ENCODE measurements around the gene NDUFAF2. TPM values are rescaled to one million over a fixed set of nuclear protein-coding genes. Genes with fewer than 3 reads are reported as not detected.

Gene NDUFAF2
- polyA plus RNA-seq, 1 experiment = 42.0 TPM

DNA sequence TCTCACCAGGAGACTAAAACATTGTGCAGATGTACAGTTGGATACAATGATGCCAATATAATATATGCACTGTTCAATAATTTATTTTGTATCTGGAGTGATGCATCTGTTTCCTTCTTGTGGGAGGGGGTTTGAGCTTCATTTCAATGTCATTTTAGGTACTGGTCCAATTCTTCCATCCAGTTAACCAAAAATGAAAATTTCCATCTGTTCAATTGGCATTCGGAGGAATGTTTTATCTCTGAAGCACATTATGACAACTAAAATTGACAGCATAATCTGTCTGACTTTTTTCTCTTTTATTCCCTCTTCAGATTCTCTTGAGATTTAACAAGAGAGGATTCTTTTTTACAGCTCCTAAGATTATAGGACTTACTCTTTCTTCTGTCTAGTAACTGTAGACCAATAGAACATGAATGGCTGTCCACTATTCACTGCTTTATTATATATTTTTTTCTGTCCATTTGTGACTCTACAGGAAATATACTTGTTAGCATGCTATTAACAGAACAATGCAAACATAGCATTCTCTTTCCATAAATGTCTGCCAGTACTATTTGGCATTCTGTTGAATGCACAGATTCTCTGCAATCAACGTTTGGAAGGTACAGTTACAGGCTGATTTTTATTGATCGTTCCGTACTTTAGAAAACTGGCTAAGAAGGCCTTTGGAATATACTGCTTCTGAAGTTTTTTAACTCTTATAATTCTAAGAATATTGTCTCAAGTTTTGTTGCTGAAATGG is 57.8 kb downstream of the NDUFAF2 start:
- ChIA-PET POLR2A (no interaction called here), CTCF (no interaction called here)
- H3K27ac ChIP-seq (ENCODE audit: low read depth, low read length) = no peak overlapping the region
- TF ChIP-seq, protein P1, sequence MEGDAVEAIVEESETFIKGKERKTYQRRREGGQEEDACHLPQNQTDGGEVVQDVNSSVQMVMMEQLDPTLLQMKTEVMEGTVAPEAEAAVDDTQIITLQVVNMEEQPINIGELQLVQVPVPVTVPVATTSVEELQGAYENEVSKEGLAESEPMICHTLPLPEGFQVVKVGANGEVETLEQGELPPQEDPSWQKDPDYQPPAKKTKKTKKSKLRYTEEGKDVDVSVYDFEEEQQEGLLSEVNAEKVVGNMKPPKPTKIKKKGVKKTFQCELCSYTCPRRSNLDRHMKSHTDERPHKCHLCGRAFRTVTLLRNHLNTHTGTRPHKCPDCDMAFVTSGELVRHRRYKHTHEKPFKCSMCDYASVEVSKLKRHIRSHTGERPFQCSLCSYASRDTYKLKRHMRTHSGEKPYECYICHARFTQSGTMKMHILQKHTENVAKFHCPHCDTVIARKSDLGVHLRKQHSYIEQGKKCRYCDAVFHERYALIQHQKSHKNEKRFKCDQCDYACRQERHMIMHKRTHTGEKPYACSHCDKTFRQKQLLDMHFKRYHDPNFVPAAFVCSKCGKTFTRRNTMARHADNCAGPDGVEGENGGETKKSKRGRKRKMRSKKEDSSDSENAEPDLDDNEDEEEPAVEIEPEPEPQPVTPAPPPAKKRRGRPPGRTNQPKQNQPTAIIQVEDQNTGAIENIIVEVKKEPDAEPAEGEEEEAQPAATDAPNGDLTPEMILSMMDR (IDR thresholded peaks at IDR 0.05; ENCODE audit: low read depth, low read length) = no peak
- H3K4me3 ChIP-seq (ENCODE audit: low read depth, low read length) = no peak overlapping the region
- no peaks in the 10 kb centered on the region for H3K9me3 ChIP-seq (ENCODE audit: control insufficient read depth, insufficient read depth, low read length)
- no peak for DNase-seq (ENCODE audit: low read depth, low spot score)
- no peaks in the 10 kb centered on the region for H3K27me3 ChIP-seq (ENCODE audit: control insufficient read depth, insufficient read depth, low read length)

DNA sequence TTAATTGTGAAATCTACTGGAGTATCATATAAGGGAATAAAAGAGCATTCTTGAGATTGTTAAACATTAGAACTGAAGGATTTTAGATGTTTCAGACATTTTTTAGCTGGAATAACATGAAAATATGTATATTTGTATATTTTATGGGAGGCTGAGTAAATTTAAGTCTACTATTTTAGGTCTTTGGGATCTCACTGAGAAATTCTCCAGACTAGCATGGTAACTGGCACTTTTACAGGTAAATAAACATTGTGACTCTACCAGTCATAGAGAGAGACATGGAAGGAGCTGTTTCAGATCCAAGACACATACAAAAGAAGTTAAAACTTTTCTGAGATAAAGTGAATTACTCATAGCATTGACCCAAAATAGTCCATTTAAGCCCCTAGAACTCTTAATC is 59.4 kb downstream of the NDUFAF2 start:
- no peaks in the 10 kb centered on the region for H3K27me3 ChIP-seq (ENCODE audit: control insufficient read depth, insufficient read depth, low read length)
- CTCF ChIA-PET = interaction anchor here (1.0 kb wide), 1 partner anchor 305 kb away, joined by 3 read pairs; the partner anchor contains the start of gene DEPDC1B
- H3K4me3 ChIP-seq (ENCODE audit: low read depth, low read length) = no peak overlapping the region
- DNase-seq (ENCODE audit: low read depth, low spot score) = no peak
- H3K9me3 ChIP-seq (ENCODE audit: control insufficient read depth, insufficient read depth, low read length) = no peaks in the 10 kb centered on the region
- no peak overlapping the region for H3K27ac ChIP-seq (ENCODE audit: low read depth, low read length)
- POLR2A ChIA-PET = no interaction called here
- TF ChIP-seq, protein P1 (IDR thresholded peaks at IDR 0.05; ENCODE audit: low read depth, low read length) = no peak

DNA sequence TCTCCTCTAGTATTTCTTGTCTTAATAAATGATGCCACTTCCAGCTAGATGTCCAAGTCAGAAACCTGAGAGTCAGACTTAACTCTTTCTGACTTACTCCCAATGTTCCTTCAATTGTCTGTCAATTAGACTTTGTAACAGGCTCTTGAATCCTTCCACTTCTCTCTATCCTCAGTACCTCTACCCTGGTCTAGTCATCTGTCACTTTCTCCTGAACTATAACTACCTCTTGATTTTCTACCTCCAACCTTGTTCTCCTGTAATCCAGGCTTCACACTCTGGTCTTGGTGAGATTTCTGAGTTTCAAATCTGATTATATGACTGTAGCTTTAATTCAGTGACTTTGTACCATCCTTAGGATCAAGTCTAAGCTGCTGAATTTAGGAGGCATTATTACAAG is 64.9 kb downstream of the NDUFAF2 start:
- TF ChIP-seq, protein P1 (IDR thresholded peaks at IDR 0.05; ENCODE audit: low read depth, low read length) = no peak
- H3K27me3 ChIP-seq (ENCODE audit: control insufficient read depth, insufficient read depth, low read length) = no peaks in the 10 kb centered on the region
- no peak overlapping the region for H3K27ac ChIP-seq (ENCODE audit: low read depth, low read length)
- ChIA-PET CTCF (no interaction called here), POLR2A (no interaction called here)
- no peaks in the 10 kb centered on the region for H3K9me3 ChIP-seq (ENCODE audit: control insufficient read depth, insufficient read depth, low read length)
- H3K4me3 ChIP-seq (ENCODE audit: low read depth, low read length) = no peak overlapping the region
- DNase-seq (ENCODE audit: low read depth, low spot score) = no peak

DNA sequence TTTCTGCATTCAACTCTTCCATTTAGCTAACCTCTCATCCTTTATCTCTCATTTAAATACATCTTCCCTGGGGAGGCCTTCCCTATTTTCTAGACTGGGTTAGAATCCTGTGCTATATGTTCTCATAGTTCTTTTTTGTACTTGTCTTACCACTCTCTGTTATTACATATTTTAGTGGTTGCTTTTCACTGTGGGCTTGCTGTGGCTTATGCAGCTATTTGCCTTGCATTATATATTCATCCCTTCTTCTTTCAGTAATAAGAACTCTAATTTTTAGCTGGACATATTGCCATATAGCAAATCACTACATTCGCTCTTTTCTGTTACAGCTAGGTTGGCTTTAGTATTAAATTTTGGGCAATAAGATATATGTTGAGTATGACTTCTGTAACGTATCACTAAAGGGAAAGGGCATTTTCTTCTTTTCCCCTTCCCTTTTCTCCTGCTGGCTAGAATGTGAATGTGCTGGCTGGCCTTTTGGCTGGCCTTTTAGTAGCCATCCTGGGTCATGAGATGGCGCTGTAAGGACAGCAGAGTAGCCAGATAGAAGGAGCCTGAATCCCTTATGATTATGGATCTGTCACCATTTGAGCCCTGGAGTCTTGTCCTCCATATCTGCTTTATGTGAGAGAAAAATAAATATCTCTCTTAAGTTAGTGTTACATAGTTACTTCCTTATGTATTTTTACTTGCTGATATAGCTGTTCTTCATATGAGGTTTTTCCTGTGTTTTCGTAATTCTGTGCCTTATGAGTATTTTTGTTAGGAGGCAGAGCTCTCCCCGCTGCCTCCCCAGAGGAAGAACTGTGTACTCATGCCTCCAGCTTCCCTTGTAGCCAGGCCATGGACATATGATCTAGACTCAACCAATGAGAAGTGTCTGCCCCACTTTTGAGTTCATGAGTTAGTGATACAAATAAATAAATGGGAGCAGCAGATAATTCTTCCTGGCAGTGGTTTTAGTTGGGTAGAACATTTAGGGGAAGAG is 65.8 kb downstream of the NDUFAF2 start:
- H3K9me3 ChIP-seq (ENCODE audit: control insufficient read depth, insufficient read depth, low read length) = no peaks in the 10 kb centered on the region
- no peaks in the 10 kb centered on the region for H3K27me3 ChIP-seq (ENCODE audit: control insufficient read depth, insufficient read depth, low read length)
- H3K27ac ChIP-seq (ENCODE audit: low read depth, low read length) = no peak overlapping the region
- DNase-seq (ENCODE audit: low read depth, low spot score) = no peak
- TF ChIP-seq, protein P1 (IDR thresholded peaks at IDR 0.05; ENCODE audit: low read depth, low read length) = peak; percentile 39
- H3K4me3 ChIP-seq (ENCODE audit: low read depth, low read length) = no peak overlapping the region
- ChIA-PET POLR2A (no interaction called here), CTCF (interaction anchor here (0.5 to 0.7 kb wide), 2 partner anchors 49 to 183 kb away, joined by 3 to 6 read pairs; no protein-coding TSS in a partner anchor)

DNA sequence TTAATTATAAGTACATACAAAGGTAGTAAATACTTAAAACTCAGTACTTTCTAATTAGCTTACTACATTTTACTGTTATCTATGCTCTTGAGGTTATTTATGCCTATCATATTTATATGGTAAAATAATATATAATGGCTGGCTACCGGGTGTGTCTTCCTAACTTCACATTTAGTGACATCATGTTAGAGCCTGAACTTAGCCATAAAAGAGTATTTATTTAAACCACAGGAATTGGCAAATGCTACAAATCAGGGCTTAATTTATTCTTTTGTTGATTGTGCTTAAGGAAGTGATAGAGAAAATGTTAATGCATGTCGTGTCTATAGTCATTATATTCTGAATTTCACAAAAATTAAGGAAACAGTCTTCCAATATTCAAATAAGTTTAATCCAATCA is 73.1 kb downstream of the NDUFAF2 start:
- DNase-seq (ENCODE audit: low read depth, low spot score) = no peak
- Histone ChIP-seq H3K4me3 (ENCODE audit: low read depth, low read length) (no peak overlapping the region), H3K9me3 (ENCODE audit: control insufficient read depth, insufficient read depth, low read length) (no peaks in the 10 kb centered on the region), H3K27ac (ENCODE audit: low read depth, low read length) (no peak overlapping the region), H3K27me3 (ENCODE audit: control insufficient read depth, insufficient read depth, low read length) (no peaks in the 10 kb centered on the region)
- TF ChIP-seq, protein P1 (IDR thresholded peaks at IDR 0.05; ENCODE audit: low read depth, low read length) = no peak
- CTCF ChIA-PET = no interaction called here
- POLR2A ChIA-PET = no interaction called here

Measured in AG04450 (cell line).